HG03280 (cell line): ENCODE results near the gene PCSK5.
"Not testable (repeated sequence)": the region's sequence is repeated elsewhere in the genome, so short reads cannot be mapped to it uniquely, and the experiment has no call there.

Experiments
- ATAC-seq: cut with Tn5 transposase; IDR thresholded peaks from one replicate; pipeline ENCODE4 v1.9.1; 2021; ENCODE audit warnings: mild to moderate bottlenecking, moderate library complexity; ENCODE audit not compliant: unreplicated experiment

Gene PCSK5

DNA sequence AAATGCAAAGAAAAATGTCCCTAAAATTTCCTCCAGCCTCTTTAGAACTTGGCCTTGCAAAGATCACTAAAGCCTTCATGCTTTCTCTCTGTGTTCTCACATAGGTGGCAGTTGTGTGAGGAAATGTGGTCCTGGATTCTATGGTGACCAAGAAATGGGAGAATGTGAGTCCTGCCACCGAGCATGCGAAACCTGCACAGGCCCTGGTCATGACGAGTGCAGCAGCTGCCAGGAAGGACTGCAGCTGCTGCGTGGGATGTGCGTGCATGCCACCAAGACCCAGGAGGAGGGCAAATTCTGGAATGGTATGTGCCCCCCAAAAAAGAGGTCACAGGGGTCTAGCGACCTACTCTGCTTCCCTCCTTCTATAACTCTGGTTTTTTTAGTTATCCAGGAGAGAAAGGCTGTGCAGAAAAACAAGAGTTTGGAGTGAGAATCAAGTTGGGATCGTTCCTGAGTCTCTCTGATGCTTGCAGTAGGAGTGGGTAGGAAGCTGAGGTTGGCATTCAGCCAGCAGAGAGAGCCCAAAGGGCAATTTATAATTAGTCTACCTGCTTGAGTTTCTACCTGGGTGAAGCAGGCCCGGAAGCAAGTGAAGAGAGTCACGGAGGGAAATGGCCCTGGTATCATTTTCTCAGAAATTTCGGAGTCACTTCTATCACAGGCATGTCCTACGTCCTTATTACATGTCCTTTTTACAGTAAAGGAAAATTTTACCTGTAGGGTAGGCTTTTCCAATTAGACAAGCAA, 406.3 kb downstream of the PCSK5 start:
- ATAC-seq = no peak

- no peak for ATAC-seq
These were observed 407.3 kb downstream of the PCSK5 start for GRCh38 chr9:76297721-76298239.

GRCh38 chr9:76298521-76299144, 408.2 kb downstream of the PCSK5 start:
- no peak for ATAC-seq

DNA sequence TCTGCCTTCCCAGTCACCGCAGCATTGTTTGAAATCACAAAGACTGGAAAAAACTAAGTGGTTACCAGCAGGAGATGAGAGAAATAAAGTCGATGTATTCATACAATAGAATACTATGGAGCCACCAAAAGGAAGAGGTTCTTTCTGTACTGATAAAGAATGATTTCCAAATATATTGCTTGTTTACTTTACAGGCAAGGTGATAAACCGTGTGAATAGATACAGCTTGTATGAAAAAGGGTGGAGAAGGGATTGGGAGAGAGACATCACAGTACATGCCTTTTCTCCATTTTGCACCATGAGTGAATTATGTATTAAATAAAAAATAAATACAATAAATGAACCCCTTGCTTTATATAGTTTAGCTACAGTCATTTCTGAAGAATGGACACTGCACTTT, 412.1 kb downstream of the PCSK5 start:
- no peak for ATAC-seq

- ATAC-seq = peak; percentile 61
These were observed 412.6 kb downstream of the PCSK5 start for GRCh38 chr9:76302947-76303550.

DNA sequence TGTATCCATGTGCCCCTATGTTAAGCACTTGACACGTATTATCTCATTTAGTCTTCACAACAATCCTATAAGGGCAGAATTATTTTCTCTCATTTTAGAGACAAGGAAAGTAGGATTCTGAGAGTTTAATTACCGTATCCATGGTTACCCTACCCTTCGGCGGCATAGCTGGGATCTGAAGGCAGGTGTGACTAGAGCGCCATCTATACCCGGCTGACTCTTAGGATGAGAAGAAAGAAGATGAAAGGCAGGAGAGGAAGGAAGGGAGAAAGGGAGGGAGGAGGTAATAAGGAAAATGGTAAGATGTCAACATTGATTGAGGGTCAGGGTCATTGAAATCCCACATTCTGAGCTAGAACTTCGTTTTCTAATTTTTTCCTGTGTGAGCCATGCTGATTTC, 416.6 kb downstream of the PCSK5 start:
- ATAC-seq = not testable (repeated sequence)

GRCh38 chr9:76310577-76310976, 420.1 kb downstream of the PCSK5 start:
- no peak for ATAC-seq

GRCh38 chr9:76310991-76311390, 420.5 kb downstream of the PCSK5 start:
- ATAC-seq = no peak

DNA sequence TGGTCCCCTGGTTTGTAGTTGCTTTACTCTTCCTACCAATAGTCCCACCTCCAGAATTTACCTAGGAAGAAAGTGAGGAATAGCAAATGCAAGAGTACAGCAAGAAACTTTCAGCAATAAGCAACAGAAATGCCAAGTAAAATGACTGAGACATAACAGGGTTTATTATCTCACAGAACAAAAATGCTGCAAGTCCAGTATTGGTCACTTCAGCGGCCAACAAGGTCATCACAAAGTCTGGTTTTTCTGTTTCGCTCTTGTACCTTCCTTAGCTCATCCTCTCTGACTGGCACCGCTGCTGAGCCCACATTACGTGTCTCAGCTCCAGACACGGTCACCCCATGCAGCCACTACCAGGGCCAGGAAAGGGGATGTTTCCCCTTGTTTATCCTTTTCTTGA, 421.1 kb downstream of the PCSK5 start:
- no peak for ATAC-seq

- no peak for ATAC-seq
These were observed 423.3 kb downstream of the PCSK5 start for GRCh38 chr9:76313771-76314170.

GRCh38 chr9:76314321-76314720, 423.8 kb downstream of the PCSK5 start:
- no peak for ATAC-seq

- no peak for ATAC-seq
These were observed 425.6 kb downstream of the PCSK5 start for GRCh38 chr9:76316069-76316468.

- not testable (repeated sequence) for ATAC-seq
These were observed 429.0 kb downstream of the PCSK5 start for GRCh38 chr9:76319466-76319865.

GRCh38 chr9:76321195-76321828, 430.8 kb downstream of the PCSK5 start:
- ATAC-seq = no peak

DNA sequence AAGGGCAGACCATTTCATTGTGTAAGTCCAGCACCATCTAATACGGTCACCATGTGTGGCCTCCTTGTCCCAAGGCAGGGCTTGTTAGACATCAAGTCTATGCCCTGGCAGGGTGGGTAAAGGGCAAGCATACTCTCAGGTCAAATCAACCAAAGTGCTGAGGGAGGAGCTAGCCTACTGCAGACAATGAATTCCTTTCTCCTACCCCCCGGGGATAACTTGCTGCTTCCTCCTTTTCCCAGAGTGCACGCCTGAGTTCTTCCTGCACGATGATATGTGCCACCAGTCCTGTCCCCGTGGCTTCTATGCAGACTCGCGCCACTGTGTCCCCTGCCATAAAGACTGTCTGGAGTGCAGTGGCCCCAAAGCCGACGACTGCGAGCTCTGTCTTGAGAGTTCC, 432.3 kb downstream of the PCSK5 start:
- no peak for ATAC-seq

- no peak for ATAC-seq
These were observed 433.0 kb downstream of the PCSK5 start for GRCh38 chr9:76323490-76323889.

GRCh38 chr9:76324030-76324429, 433.6 kb downstream of the PCSK5 start:
- ATAC-seq = not testable (repeated sequence)

DNA sequence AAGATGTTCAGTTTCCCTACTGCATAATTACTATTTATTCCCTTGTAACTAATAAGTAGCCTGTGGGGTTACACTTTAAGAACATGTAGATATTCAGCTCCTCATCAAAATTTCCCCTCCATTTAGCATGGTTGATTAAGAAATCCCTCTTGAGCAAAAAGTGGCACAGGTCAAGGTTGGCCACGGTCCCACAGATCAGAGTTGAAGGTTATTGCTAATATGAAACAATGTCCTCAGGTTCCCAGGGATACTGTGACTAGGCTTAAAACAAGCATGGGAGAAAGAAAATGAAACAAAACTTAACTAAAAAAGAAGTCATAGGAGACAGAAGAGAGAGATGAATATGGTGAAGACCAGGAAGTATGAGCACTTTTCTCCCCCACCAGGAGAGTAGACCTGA, 439.6 kb downstream of the PCSK5 start:
- ATAC-seq = no peak

- no peak for ATAC-seq
These were observed 442.9 kb downstream of the PCSK5 start for GRCh38 chr9:76333388-76333787.

GRCh38 chr9:76333964-76334363, 443.5 kb downstream of the PCSK5 start:
- no peak for ATAC-seq

- no peak for ATAC-seq
These were observed 445.6 kb downstream of the PCSK5 start for GRCh38 chr9:76336027-76336426.
